Measurements from ENCODE around the gene MSANTD1. TPM values are rescaled to one million over a fixed set of nuclear protein-coding genes. Genes with fewer than 3 reads are reported as not detected.

MSANTD1 gene
- total and polyA plus RNA-seq, 3 donors from 2014 or later, result 3.6 to 10.3 (median 10.1) TPM

GRCh38 chr4:3212391-3213105 is 36.4 kb upstream of the MSANTD1 start:
- Histone ChIP-seq H3K9me3 (no peaks in the 10 kb centered on the region), H3K36me3 (ENCODE audit: low read depth, missing control alignments) (peaks cover 3% of the 10 kb centered on the region), H3K27me3 (no peaks in the 10 kb centered on the region), H3K27ac (no peak overlapping the region), H3K4me1 (no peaks in the 10 kb centered on the region), H3K4me3 (no peak overlapping the region)
- intact Hi-C loops (cut with DNase I; ENCODE audit: low total_unique reads), result no loop called here
- DNase-seq, result no peak
- TF ChIP-seq POLR2A (IDR thresholded peaks at IDR 0.05) (no peak), CTCF (IDR thresholded peaks at IDR 0.05) (no peak)
- 92 to 94% methylated on average over 12 of the region's 12 CpGs for WGBS, 2 donors

DNA sequence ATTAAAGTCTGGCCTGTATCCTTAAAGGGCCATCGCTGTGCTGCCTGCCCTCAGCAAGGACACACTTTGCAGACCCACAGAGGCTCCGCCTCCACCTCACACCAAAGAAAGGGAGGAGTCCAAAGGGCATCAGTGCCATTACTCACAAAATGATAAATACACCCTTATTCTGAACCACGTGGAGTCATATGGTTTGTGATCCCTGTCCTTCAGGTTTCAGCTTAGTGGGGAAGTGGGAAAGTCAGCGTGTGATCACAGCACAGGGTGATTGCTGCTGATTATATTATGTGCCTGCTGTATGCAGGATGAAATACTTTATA is 35.9 kb upstream of the MSANTD1 start:
- WGBS, 2 donors, result 87 to 93% methylated on average over 4 of the region's 4 CpGs
- H3K4me3 ChIP-seq, result no peak overlapping the region
- H3K4me1 ChIP-seq, result no peaks in the 10 kb centered on the region
- no peaks in the 10 kb centered on the region for H3K9me3 ChIP-seq
- no peaks in the 10 kb centered on the region for H3K27me3 ChIP-seq
- intact Hi-C loops (cut with DNase I; ENCODE audit: low total_unique reads), result no loop called here
- peaks cover 3% of the 10 kb centered on the region for H3K36me3 ChIP-seq (ENCODE audit: low read depth, missing control alignments)
- TF ChIP-seq CTCF (IDR thresholded peaks at IDR 0.05) (no peak), POLR2A (IDR thresholded peaks at IDR 0.05) (no peak)
- DNase-seq, result no peak
- H3K27ac ChIP-seq, result no peak overlapping the region

DNA sequence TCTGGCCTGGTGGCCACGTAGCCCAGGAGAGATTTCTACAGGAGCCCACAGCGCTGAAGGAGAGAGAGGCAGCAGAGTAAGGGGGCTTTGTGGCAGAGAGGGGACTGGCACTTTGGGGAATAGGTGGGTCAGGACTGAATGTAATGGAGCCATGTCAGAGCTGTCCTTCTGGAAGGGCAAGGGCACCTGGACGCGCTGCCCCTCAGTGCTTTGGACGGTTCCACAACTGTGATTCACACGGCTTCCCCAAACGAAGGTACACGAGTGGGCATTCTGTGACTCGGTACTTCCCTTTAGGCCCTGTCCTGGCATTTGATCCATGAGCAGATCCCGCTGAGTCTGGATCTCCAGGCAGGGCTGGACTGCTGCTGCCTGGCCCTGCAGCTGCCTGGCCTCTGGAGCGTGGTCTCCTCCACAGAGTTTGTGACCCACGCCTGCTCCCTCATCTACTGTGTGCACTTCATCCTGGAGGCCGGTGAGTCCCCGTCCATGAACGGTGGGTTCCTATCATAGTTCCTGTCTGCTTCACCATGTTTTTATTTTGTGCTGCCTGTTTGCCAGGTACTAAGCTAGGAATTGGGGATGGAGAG is 35.2 kb upstream of the MSANTD1 start:
- Histone ChIP-seq H3K4me3 (no peak overlapping the region), H3K36me3 (ENCODE audit: low read depth, missing control alignments) (peaks cover 3% of the 10 kb centered on the region), H3K27me3 (no peaks in the 10 kb centered on the region), H3K27ac (no peak overlapping the region), H3K4me1 (no peaks in the 10 kb centered on the region), H3K9me3 (no peaks in the 10 kb centered on the region)
- TF ChIP-seq POLR2A (IDR thresholded peaks at IDR 0.05) (no peak), CTCF (IDR thresholded peaks at IDR 0.05) (no peak)
- 95 to 96% methylated on average over 9 to 15 of the region's 15 CpGs for WGBS, 2 donors
- intact Hi-C loops (cut with DNase I; ENCODE audit: low total_unique reads), result no loop called here
- no peak for DNase-seq

DNA sequence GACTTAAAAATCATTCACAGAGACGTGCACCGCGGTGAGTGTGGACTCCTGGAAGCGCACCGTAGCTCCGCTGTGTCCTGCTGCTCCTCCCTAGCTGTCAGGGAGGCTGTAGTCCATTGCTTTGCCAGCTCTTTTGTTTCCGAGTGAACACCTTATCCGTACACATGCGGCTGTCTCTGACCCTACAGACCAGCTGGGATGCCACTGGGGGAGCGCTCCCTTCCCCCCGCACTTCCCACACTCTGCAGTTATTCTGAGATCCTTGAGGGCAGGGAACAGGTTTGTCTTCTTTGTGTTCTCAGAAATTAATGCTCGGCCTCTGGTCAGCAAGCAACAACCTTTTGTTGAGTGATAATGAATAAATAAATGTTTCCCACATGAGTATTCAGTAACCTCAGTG is 33.7 kb upstream of the MSANTD1 start:
- H3K4me1 ChIP-seq, result no peaks in the 10 kb centered on the region
- TF ChIP-seq POLR2A (IDR thresholded peaks at IDR 0.05), result no peak
- no peak for TF ChIP-seq CTCF (IDR thresholded peaks at IDR 0.05)
- H3K4me3 ChIP-seq, result no peak overlapping the region
- peaks cover 3% of the 10 kb centered on the region for H3K36me3 ChIP-seq (ENCODE audit: low read depth, missing control alignments)
- 90 to 91% methylated on average over 12 of the region's 12 CpGs for WGBS, 2 donors
- intact Hi-C loops (cut with DNase I; ENCODE audit: low total_unique reads), result no loop called here
- no peak for DNase-seq
- no peaks in the 10 kb centered on the region for H3K27me3 ChIP-seq
- H3K9me3 ChIP-seq, result no peaks in the 10 kb centered on the region
- no peak overlapping the region for H3K27ac ChIP-seq

GRCh38 chr4:3215733-3216132 is 33.2 kb upstream of the MSANTD1 start:
- Histone ChIP-seq H3K27ac (no peak overlapping the region), H3K4me3 (no peak overlapping the region), H3K9me3 (no peaks in the 10 kb centered on the region), H3K4me1 (no peaks in the 10 kb centered on the region), H3K27me3 (no peaks in the 10 kb centered on the region), H3K36me3 (ENCODE audit: low read depth, missing control alignments) (peaks cover 3% of the 10 kb centered on the region)
- no peak for DNase-seq
- WGBS, 2 donors, result 95 to 98% methylated on average over 4 of the region's 4 CpGs
- intact Hi-C loops (cut with DNase I; ENCODE audit: low total_unique reads), result no loop called here
- TF ChIP-seq POLR2A (IDR thresholded peaks at IDR 0.05), result no peak
- no peak for TF ChIP-seq CTCF (IDR thresholded peaks at IDR 0.05)
